ENCODE measurements around the gene ENTPD8.

ENTPD8 gene

GRCh38 chr9:137457406-137458193, 16.4 kb upstream of the ENTPD8 start:
- TF ChIP-seq CTCF (IDR thresholded peaks at IDR 0.05; ENCODE audit: low read depth, low read length): no peak
- H3K4me3 ChIP-seq (ENCODE audit: low read depth, low read length): no peak overlapping the region
- DNase-seq (ENCODE audit: low read depth): no peak

GRCh38 chr9:137456864-137457405, 15.8 kb upstream of the ENTPD8 start:
- no peak overlapping the region for H3K4me3 ChIP-seq (ENCODE audit: low read depth, low read length)
- TF ChIP-seq POLR2A (IDR thresholded peaks at IDR 0.05; ENCODE audit: extremely low read depth, insufficient read length) (no peak), MAX (IDR thresholded peaks at IDR 0.05; ENCODE audit: low read depth, low read length) (no peak), MYC (IDR thresholded peaks at IDR 0.05; ENCODE audit: low read depth, low read length) (no peak), CTCF (IDR thresholded peaks at IDR 0.05; ENCODE audit: low read depth, low read length) (no peak)
- DNase-seq (ENCODE audit: low read depth): no peak

- no peak for DNase-seq (ENCODE audit: low read depth)
- TF ChIP-seq MAX (IDR thresholded peaks at IDR 0.05; ENCODE audit: low read depth, low read length): no peak
- no peak for TF ChIP-seq POLR2A (IDR thresholded peaks at IDR 0.05; ENCODE audit: extremely low read depth, insufficient read length)
- no peak for TF ChIP-seq MYC (IDR thresholded peaks at IDR 0.05; ENCODE audit: low read depth, low read length)
- TF ChIP-seq CTCF (IDR thresholded peaks at IDR 0.05; ENCODE audit: low read depth, low read length): no peak
- no peak overlapping the region for H3K4me3 ChIP-seq (ENCODE audit: low read depth, low read length)
Observed at GRCh38 chr9:137456061-137456863, 15.1 kb upstream of the ENTPD8 start.

- DNase-seq (ENCODE audit: low read depth): no peak
- TF ChIP-seq MAX (IDR thresholded peaks at IDR 0.05; ENCODE audit: low read depth, low read length) (no peak), CTCF (IDR thresholded peaks at IDR 0.05; ENCODE audit: low read depth, low read length) (no peak), MYC (IDR thresholded peaks at IDR 0.05; ENCODE audit: low read depth, low read length) (no peak), POLR2A (IDR thresholded peaks at IDR 0.05; ENCODE audit: extremely low read depth, insufficient read length) (no peak)
- no peak overlapping the region for H3K4me3 ChIP-seq (ENCODE audit: low read depth, low read length)
Observed at GRCh38 chr9:137455359-137455991, 14.3 kb upstream of the ENTPD8 start.

- no peak for DNase-seq (ENCODE audit: low read depth)
- no peak for TF ChIP-seq MYC (IDR thresholded peaks at IDR 0.05; ENCODE audit: low read depth, low read length)
- no peak overlapping the region for H3K4me3 ChIP-seq (ENCODE audit: low read depth, low read length)
Observed at GRCh38 chr9:137454597-137455358, 13.6 kb upstream of the ENTPD8 start.
